Limb (tissue), 2 donors: Measurements from ENCODE around the gene EPM2A.
"Not testable (repeated sequence)": the region's sequence is repeated elsewhere in the genome, so short reads cannot be mapped to it uniquely, and the experiment has no call there.

Experiments
- DNase-seq, 2 donors: peaks; one replicate each; pipeline ENCODE4 v3.0.0-alpha.2; 2016; ENCODE audit errors: extremely low spot score in 2 of 2

EPM2A gene

GRCh38 chr6:145735356-145736165 is at the start of gene EPM2A:
EPM2A (minus strand) TSS chr6:145735520; CDS start chr6:145735498, 22 bp downstream.
- DNase-seq, result peak; percentile 66 to 86

- no peak for DNase-seq
These were observed 49.4 kb upstream of the EPM2A start for GRCh38 chr6:145784683-145785082.

- DNase-seq, result no peak
These were observed 48.5 kb upstream of the EPM2A start for GRCh38 chr6:145783796-145784195.

GRCh38 chr6:145772846-145773245 is 37.5 kb upstream of the EPM2A start:
- DNase-seq, result no peak

GRCh38 chr6:145765449-145765848 is 30.1 kb upstream of the EPM2A start:
- DNase-seq, result no peak

GRCh38 chr6:145763742-145764141 is 28.4 kb upstream of the EPM2A start:
- no peak for DNase-seq

- no peak for DNase-seq
These were observed 26.3 kb upstream of the EPM2A start for GRCh38 chr6:145761584-145761983.

- no peak for DNase-seq
These were observed 22.8 kb upstream of the EPM2A start for GRCh38 chr6:145758113-145758512.

- DNase-seq, result peak in 1 of 2 donors; percentile 51
These were observed 20.9 kb upstream of the EPM2A start for GRCh38 chr6:145756170-145756662.

GRCh38 chr6:145755682-145756081 is 20.4 kb upstream of the EPM2A start:
- no peak for DNase-seq

- no peak for DNase-seq
These were observed 17.3 kb upstream of the EPM2A start for GRCh38 chr6:145752638-145753037.

- DNase-seq, result no peak
These were observed 14.3 kb upstream of the EPM2A start for GRCh38 chr6:145749632-145750031.

GRCh38 chr6:145745861-145746260 is 10.5 kb upstream of the EPM2A start:
- no peak for DNase-seq

GRCh38 chr6:145744619-145745018 is 9.3 kb upstream of the EPM2A start:
- no peak for DNase-seq

GRCh38 chr6:145743332-145743731 is 8.0 kb upstream of the EPM2A start:
- DNase-seq, result no peak

GRCh38 chr6:145742472-145742871 is 7.2 kb upstream of the EPM2A start:
- not testable (repeated sequence) for DNase-seq

- not testable (repeated sequence) for DNase-seq
These were observed 4.4 kb upstream of the EPM2A start for GRCh38 chr6:145739685-145740084.

GRCh38 chr6:145738265-145738664 is 2.9 kb upstream of the EPM2A start:
- DNase-seq, result no peak

- DNase-seq, result peak in 1 of 2 donors; percentile 33
These were observed 1.4 kb upstream of the EPM2A start for GRCh38 chr6:145736661-145737144.

GRCh38 chr6:145734486-145735355 is 599 bp downstream of the EPM2A start:
- DNase-seq, result peak; percentile 87 to 90

- DNase-seq, result no peak
These were observed 1.5 kb downstream of the EPM2A start for GRCh38 chr6:145733810-145734209.

GRCh38 chr6:145733207-145733606 is 2.1 kb downstream of the EPM2A start:
- DNase-seq, result no peak
